Caco-2 (cell line): ENCODE measurements around the gene APEX2. TPM values are rescaled to one million over a fixed set of nuclear protein-coding genes. Genes with fewer than 3 reads are reported as not detected.

Source experiments
- BruUV-seq: library from RNA; stranded (reverse); fragments of 400-500 nt; replicated peaks from 2 replicates; lab custom pipeline; 2021; lab: Mats Ljungman, UMichigan
- CTCF ChIA-PET: fragments of 300-600 bp; sonication (Branson Sonifier 250); formaldehyde crosslinking; loops from one replicate; lab custom pipeline; 2022; ENCODE audit warnings: antibody characterized with exemption; lab: Charles Lee
- POLR2A ChIA-PET: fragments of 300-600 bp; sonication (Branson Sonifier 250); formaldehyde crosslinking; loops from one replicate; lab custom pipeline; 2022; ENCODE audit warnings: antibody characterized with exemption; lab: Charles Lee
- DNase-seq, 2 experiments: peaks; one replicate each; pipeline versions ENCODE4 v3.0.0 to v3.0.0-alpha.2; 2020 to 2022
- H3K27me3 ChIP-seq: replicated peaks from 2 replicates; pipeline ENCODE4 v1.6.0; 2011; ENCODE audit warnings: low read length; ENCODE audit not compliant: control insufficient read depth, insufficient read depth
- H3K36me3 ChIP-seq: 2 replicates; pipeline ENCODE4 v1.5.1; 2011; ENCODE audit warnings: low read length; ENCODE audit not compliant: control insufficient read depth, insufficient read depth
- H3K4me1 ChIP-seq: fragments of 250-450 bp; sonication (Bioruptor Pico); 2 replicates; pipeline ENCODE4 v1.5.1; 2020; ENCODE audit warnings: mild to moderate bottlenecking
- H3K4me3 ChIP-seq: 2 replicates; pipeline ENCODE4 v1.5.1; 2011; ENCODE audit warnings: low read depth, mild to moderate bottlenecking, control low read depth, low read length
- H3K9me3 ChIP-seq: fragments of 250-450 bp; sonication (Bioruptor Pico); 2 replicates; pipeline ENCODE4 v1.5.1; 2020; ENCODE audit warnings: mild to moderate bottlenecking, moderate library complexity
- H3K27ac Mint-ChIP-seq: one replicate; pipeline ENCODE4 v1.8.0; 2022; ENCODE audit warnings: mixed read lengths; ENCODE audit not compliant: unreplicated experiment
- H3K27me3 Mint-ChIP-seq: one replicate; pipeline ENCODE4 v1.8.0; 2022; ENCODE audit warnings: mixed read lengths; ENCODE audit not compliant: insufficient read depth, unreplicated experiment
- H3K36me3 Mint-ChIP-seq: one replicate; pipeline ENCODE4 v1.8.0; 2022; ENCODE audit warnings: mild to moderate bottlenecking, mixed read lengths; ENCODE audit not compliant: insufficient read depth, unreplicated experiment
- H3K4me1 Mint-ChIP-seq: one replicate; pipeline ENCODE4 v1.8.0; 2022; ENCODE audit warnings: low read depth, mixed read lengths; ENCODE audit not compliant: unreplicated experiment
- H3K4me3 Mint-ChIP-seq: one replicate; pipeline ENCODE4 v1.8.0; 2022; ENCODE audit warnings: mild to moderate bottlenecking, moderate library complexity, mixed read lengths; ENCODE audit not compliant: unreplicated experiment
- H3K9me3 Mint-ChIP-seq: one replicate; pipeline ENCODE4 v1.8.0; 2022; ENCODE audit warnings: mixed read lengths; ENCODE audit not compliant: unreplicated experiment
- CTCF ChIP-seq, 2 experiments: fragments of 200-600 bp in 1 of 2; IDR thresholded peaks; 1 replicate in 1 of 2; 2 replicates in 1 of 2; pipeline versions ENCODE4 v1.5.1 to v1.8.0; 2011 to 2022; ENCODE audit warnings: antibody characterized with exemption in 1 of 2, control low read depth in 1 of 2, inconsistent platforms in 1 of 2, low read depth in 1 of 2, low read length in 1 of 2, mild to moderate bottlenecking in 1 of 2, moderate library complexity in 1 of 2; ENCODE audit not compliant: insufficient read depth in 1 of 2, severe bottlenecking in 1 of 2, unreplicated experiment in 1 of 2
- intact Hi-C: fragments of 100-400 bp; cut with micrococcal nuclease; formaldehyde crosslinking; loops from one replicate; pipeline ENCODE4 v1.10.0; 2022; ENCODE audit not compliant: unreplicated experiment
- total RNA-seq: library from RNA; stranded (reverse); gene quantifications from 2 replicates; pipeline ENCODE4 v1.2.3, GENCODE V29; 2022

The APEX2 gene
- total RNA-seq, 1 experiment from 2014 or later = 19.6 TPM

GRCh38 chrX:54992911-54993622, 7.1 kb upstream of the APEX2 start:
- Histone ChIP-seq H3K4me3 (no peak overlapping the region), H3K4me1 (no peaks in the 10 kb centered on the region), H3K36me3 (no peaks in the 10 kb centered on the region), H3K9me3 (no peaks in the 10 kb centered on the region), H3K27me3 (no peaks in the 10 kb centered on the region)
- Mint-ChIP-seq H3K4me3 (no peak overlapping the region), H3K27me3 (no peaks in the 10 kb centered on the region), H3K9me3 (no peaks in the 10 kb centered on the region), H3K27ac (no peak overlapping the region), H3K36me3 (no peaks in the 10 kb centered on the region), H3K4me1 (no peaks in the 10 kb centered on the region)
- intact Hi-C loops = loop anchor here (10.0 kb wide), 1 partner anchor 122 kb away; no protein-coding TSS in a partner anchor
- BruUV-seq = no TSS peak
- no peak for TF ChIP-seq CTCF (IDR thresholded peaks at IDR 0.05; ENCODE audit: insufficient read depth in 1 of 2, low read depth in 1 of 2, low read length in 1 of 2, severe bottlenecking in 1 of 2, unreplicated experiment in 1 of 2)
- ChIA-PET POLR2A (no interaction called here), CTCF (no interaction called here)
- DNase-seq = no peak

GRCh38 chrX:54994099-54994498, 6.1 kb upstream of the APEX2 start, which contains the start of gene PFKFB1:
Gene PFKFB1, minus strand, starts transcription at chrX:54994188. Its CDS starts 181 bp downstream, at chrX:54994007.
- H3K27ac Mint-ChIP-seq = no peak within 1 kb of the TSS

More at GRCh38 chrX:54994099-54994498, 6.1 kb upstream of the APEX2 start, which contains the start of gene PFKFB1:
- no peak for TF ChIP-seq CTCF (IDR thresholded peaks at IDR 0.05; ENCODE audit: insufficient read depth in 1 of 2, low read depth in 1 of 2, low read length in 1 of 2, severe bottlenecking in 1 of 2, unreplicated experiment in 1 of 2)
- Histone ChIP-seq H3K36me3 (no peaks in the 10 kb centered on the region), H3K27me3 (no peaks in the 10 kb centered on the region), H3K4me3 (no peak within 1 kb of the TSS), H3K4me1 (no peaks in the 10 kb centered on the region), H3K9me3 (no peaks in the 10 kb centered on the region)
- Mint-ChIP-seq H3K9me3 (no peaks in the 10 kb centered on the region), H3K36me3 (no peaks in the 10 kb centered on the region), H3K4me1 (no peaks in the 10 kb centered on the region), H3K27me3 (no peaks in the 10 kb centered on the region), H3K4me3 (no peak within 1 kb of the TSS)
- intact Hi-C loops = loop anchor here (10.0 kb wide), 1 partner anchor 121 kb away; no protein-coding TSS in a partner anchor
- ChIA-PET CTCF (no interaction called here), POLR2A (no interaction called here)
- no TSS peak for BruUV-seq
- no peak for DNase-seq
